Activated naive CD4-positive, alpha-beta T cell treated with anti-CD3 and anti-CD28 coated beads, Interleukin-2, amount 10 ng/mL, durations not matched to agents 7 days and 5 days (primary cell): ENCODE measurements around the gene DIP2A.
A peak's percentile ranks its signal among the peaks of the same experiment; 100 is the strongest.

Experiments
- CTCF ChIA-PET: fragments of 350-600 bp; sonication (Branson Sonifier 250); formaldehyde crosslinking; loops from one replicate; lab custom pipeline; 2021; ENCODE audit warnings: antibody characterized with exemption; lab: Charles Lee
- DNase-seq: peaks from one replicate; pipeline ENCODE4 v3.0.0-alpha.2; 2020
- H3K27ac Mint-ChIP-seq: one replicate; pipeline ENCODE4 v1.8.0; 2021; ENCODE audit warnings: mild to moderate bottlenecking, moderate library complexity, mixed read lengths
- H3K27me3 Mint-ChIP-seq: one replicate; pipeline ENCODE4 v1.8.0; 2021; ENCODE audit warnings: mild to moderate bottlenecking, mixed read lengths
- H3K36me3 Mint-ChIP-seq: one replicate; pipeline ENCODE4 v1.8.0; 2021; ENCODE audit warnings: mixed read lengths
- H3K4me1 Mint-ChIP-seq: one replicate; pipeline ENCODE4 v1.8.0; 2021; ENCODE audit warnings: mixed read lengths
- H3K4me3 Mint-ChIP-seq: one replicate; pipeline ENCODE4 v1.8.0; 2021; ENCODE audit warnings: mild to moderate bottlenecking, moderate library complexity, mixed read lengths
- H3K9me3 Mint-ChIP-seq: one replicate; pipeline ENCODE4 v1.8.0; 2021; ENCODE audit warnings: mixed read lengths

DIP2A gene

DNA sequence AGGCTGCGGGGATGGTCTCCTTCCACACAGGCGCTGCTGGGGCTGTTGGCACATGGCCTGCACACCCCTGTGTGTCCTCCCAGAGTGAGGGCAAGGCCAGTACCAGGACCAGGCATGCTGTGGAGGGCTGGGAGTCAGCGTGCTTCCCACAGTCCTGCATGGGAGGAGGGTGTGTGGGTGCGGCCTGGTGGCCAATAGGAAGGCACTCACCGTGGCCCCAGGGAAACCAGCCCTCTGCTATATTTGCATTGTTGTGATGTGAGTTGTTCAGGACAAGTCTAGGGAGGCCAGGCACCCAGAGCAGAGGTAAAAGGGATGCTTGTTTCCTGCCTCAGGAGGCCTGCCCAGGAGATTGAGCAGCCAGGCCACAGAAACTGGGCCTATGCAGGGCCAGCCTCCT, 86.7 kb downstream of the DIP2A start:
- Mint-ChIP-seq H3K27ac (peak overlapping the region; percentile 76), H3K9me3 (no peaks in the 10 kb centered on the region), H3K4me3 (no peak overlapping the region), H3K36me3 (peaks cover 58% of the 10 kb centered on the region), H3K27me3 (no peaks in the 10 kb centered on the region), H3K4me1 (peaks cover 36% of the 10 kb centered on the region)
- CTCF ChIA-PET = no interaction called here
- DNase-seq = no peak

DNA sequence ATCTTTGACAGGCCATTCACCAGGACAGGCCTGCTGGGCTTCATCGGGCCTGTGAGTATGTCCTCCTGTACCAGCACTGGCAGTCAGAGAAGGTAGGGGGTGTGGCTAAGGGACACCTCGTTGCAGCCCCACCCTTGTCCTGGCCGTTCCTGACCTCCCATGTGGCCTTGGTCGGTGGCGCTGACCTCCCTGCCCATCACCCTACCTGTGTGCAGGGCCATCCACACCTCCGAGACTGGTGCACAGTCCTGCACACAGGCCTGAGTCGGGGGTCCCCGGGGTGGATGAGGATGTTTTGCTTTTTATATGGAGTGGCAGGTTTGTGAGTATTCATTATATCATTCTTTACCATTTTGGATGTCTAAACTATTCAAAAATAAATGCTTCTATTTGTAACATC, 87.2 kb downstream of the DIP2A start:
- H3K4me1 Mint-ChIP-seq = peaks cover 40% of the 10 kb centered on the region
- peaks cover 60% of the 10 kb centered on the region for H3K36me3 Mint-ChIP-seq
- H3K9me3 Mint-ChIP-seq = no peaks in the 10 kb centered on the region
- no peak overlapping the region for H3K27ac Mint-ChIP-seq
- no peak for DNase-seq
- H3K4me3 Mint-ChIP-seq = no peak overlapping the region
- CTCF ChIA-PET = no interaction called here
- H3K27me3 Mint-ChIP-seq = no peaks in the 10 kb centered on the region

DNA sequence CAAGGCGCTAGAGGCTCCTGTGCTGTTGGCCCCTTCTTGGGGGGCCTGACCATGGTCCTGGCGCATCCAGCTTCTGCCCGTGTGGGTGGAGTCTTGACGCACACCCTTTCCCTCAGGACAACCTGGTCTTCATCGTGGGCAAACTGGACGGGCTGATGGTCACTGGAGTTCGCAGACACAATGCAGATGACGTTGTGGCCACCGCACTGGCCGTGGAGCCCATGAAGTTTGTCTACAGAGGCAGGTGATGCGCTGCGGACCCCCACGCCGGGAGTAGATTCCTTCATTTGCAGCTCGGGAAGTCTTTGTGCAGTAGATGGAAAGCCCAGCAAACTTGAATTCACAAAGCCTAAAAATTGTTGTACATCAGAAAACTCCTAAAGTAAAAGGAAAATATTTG, 88.1 kb downstream of the DIP2A start:
- Mint-ChIP-seq H3K9me3 (no peaks in the 10 kb centered on the region), H3K27me3 (no peaks in the 10 kb centered on the region), H3K4me3 (no peak overlapping the region), H3K27ac (no peak overlapping the region), H3K4me1 (peaks cover 49% of the 10 kb centered on the region), H3K36me3 (peaks cover 58% of the 10 kb centered on the region)
- CTCF ChIA-PET = no interaction called here
- DNase-seq = no peak

DNA sequence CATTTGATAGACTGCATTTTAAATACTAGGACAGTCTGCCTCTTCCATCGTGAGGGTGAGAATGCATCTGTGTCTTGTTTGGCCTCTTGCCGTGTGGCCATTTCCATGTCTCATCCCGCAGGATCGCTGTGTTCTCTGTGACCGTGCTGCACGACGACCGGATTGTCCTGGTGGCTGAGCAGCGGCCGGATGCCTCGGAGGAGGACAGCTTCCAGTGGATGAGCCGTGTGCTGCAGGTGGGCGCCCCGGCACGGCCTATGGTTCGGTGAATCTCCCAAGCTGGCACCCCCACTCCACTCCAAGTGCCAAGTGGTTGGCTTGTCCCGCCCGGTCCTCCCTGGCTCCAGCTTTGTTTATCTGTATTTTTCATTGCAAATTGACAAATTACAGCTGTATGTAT, 91.0 kb downstream of the DIP2A start:
- H3K9me3 Mint-ChIP-seq = no peaks in the 10 kb centered on the region
- no peaks in the 10 kb centered on the region for H3K27me3 Mint-ChIP-seq
- H3K4me3 Mint-ChIP-seq = no peak overlapping the region
- CTCF ChIA-PET = no interaction called here
- H3K4me1 Mint-ChIP-seq = peaks cover 59% of the 10 kb centered on the region
- DNase-seq = no peak
- peak overlapping the region; percentile 16 for H3K27ac Mint-ChIP-seq
- H3K36me3 Mint-ChIP-seq = peaks cover 58% of the 10 kb centered on the region

DNA sequence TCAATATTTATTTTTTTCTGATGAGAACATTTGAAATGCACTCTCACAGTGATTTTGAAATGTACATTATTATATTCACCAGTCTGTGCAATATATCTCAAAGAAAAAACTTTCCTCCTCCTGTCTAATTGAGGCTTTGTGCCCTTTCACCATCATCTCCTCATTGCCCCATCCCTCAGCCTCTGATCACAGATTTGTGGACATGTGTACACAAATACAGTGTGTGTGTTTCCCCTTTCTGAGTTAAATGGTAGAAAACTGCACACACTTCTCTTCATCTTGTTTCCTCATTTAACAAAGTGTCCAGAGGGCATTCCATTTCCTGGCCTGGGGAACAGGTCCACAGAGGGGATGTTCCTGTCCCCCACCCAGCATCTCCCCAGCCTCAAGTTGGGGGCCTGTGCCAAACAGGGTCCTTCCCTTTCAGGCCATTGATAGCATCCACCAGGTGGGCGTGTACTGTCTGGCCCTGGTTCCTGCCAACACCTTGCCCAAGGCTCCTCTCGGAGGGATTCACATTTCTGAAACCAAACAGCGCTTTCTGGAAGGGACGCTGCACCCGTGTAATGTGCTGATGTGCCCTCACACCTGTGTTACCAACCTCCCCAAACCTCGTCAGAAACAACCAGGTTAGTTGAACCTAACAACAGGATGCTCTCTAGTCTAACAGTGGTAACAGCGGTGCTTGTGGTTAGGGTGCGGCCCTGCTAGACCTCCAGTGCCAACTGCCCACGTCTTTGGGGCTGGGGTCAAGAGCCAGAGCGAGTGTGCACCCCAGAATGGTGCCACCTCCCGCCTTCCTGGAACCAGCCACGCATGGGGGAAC, 91.6 kb downstream of the DIP2A start:
- Mint-ChIP-seq H3K9me3 (no peaks in the 10 kb centered on the region), H3K36me3 (peaks cover 54% of the 10 kb centered on the region), H3K27me3 (no peaks in the 10 kb centered on the region), H3K4me3 (no peak overlapping the region), H3K27ac (peak overlapping the region; percentile 94), H3K4me1 (peaks cover 54% of the 10 kb centered on the region)
- peak; percentile 80 for DNase-seq
- CTCF ChIA-PET = interaction anchor here (0.9 to 1.7 kb wide), 3 partner anchors 8 to 20 kb away, joined by 3 to 6 read pairs (median 3); no protein-coding TSS in a partner anchor

DNA sequence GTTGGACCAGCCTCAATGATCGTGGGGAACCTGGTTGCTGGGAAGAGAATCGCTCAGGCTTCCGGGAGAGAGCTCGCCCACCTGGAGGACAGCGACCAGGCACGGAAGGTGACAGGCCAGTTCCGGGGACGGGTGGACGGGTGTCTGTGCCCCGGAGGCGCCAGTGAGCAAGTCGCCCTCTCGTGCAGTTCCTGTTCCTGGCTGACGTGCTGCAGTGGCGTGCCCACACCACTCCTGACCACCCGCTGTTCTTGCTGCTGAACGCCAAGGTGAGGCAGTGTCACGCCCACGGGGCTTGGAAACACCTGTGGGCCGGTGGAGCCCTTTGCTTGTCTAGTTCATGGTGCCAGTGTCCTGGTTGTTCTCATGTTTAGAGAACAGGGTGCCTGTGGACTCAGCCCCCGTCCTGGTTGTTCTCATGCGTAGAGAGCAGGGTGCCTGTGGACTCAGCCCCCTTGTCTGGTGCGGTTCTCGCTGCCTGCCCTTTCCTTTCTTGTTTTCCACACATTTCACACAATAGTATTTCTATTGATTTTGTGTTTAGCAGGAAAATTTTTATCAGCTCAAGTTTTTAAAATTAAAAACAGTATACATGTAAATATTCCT, 93.0 kb downstream of the DIP2A start:
- H3K4me3 Mint-ChIP-seq = peak overlapping the region; percentile 46
- CTCF ChIA-PET = interaction anchor here (0.9 to 1.7 kb wide), 3 partner anchors 10 to 22 kb away, joined by 3 to 6 read pairs (median 3); no protein-coding TSS in a partner anchor
- H3K4me1 Mint-ChIP-seq = peaks cover 61% of the 10 kb centered on the region
- no peaks in the 10 kb centered on the region for H3K27me3 Mint-ChIP-seq
- no peaks in the 10 kb centered on the region for H3K9me3 Mint-ChIP-seq
- H3K36me3 Mint-ChIP-seq = peaks cover 55% of the 10 kb centered on the region
- peak overlapping the region; percentile 94 for H3K27ac Mint-ChIP-seq
- DNase-seq = peak; percentile 58

DNA sequence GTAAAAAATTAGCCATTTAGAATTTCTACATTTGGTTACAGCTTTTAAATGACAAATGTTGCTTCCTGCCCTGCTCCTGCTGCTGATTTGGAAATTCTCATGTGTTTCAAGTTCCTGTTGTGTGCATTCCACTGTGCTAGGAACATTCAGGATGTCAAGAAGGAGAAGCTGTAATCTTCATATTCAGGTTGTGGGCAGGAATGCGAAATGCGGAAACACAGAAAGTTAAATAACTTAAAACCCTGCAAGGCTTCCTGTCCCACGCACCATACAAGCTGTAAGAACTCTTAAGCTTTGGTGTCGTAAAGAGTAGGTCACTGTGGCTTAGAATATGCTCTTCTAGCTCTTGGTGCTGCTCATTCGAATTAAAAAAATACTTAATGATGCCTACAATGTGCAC, 93.6 kb downstream of the DIP2A start:
- peak overlapping the region; percentile 37 for H3K4me3 Mint-ChIP-seq
- H3K27ac Mint-ChIP-seq = peak overlapping the region; percentile 94
- CTCF ChIA-PET = interaction anchor here (1.7 kb wide), 1 partner anchor 22 kb away, joined by 6 read pairs; no protein-coding TSS in a partner anchor
- peaks cover 57% of the 10 kb centered on the region for H3K36me3 Mint-ChIP-seq
- no peaks in the 10 kb centered on the region for H3K9me3 Mint-ChIP-seq
- H3K27me3 Mint-ChIP-seq = no peaks in the 10 kb centered on the region
- DNase-seq = no peak
- peaks cover 66% of the 10 kb centered on the region for H3K4me1 Mint-ChIP-seq

DNA sequence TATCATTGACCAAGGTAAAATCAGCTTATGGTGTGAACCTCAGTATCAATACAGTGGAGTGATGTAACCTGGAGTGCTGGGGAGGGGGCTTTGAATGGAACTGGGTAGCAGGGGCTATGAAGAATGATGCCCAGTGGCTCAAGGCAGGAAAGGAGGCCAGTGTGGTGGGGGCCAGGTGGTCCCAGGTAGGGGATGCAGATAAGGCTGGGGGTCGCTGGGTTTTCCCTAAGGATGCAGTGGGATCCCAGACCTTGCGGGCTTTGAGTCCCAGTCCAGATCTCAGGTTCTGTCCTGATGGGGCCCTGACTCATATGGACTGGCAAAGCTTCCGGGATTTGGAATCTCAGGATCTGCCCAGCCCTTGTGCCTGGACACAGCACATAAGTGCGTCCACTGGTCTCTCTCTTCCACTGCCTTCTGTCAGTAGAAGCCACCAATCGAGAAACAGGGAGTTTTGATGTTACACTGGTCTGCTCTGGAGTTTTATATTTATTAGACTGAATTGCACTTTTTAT, 94.2 kb downstream of the DIP2A start:
- Mint-ChIP-seq H3K4me1 (peaks cover 72% of the 10 kb centered on the region), H3K4me3 (peak overlapping the region; percentile 37), H3K27ac (peak overlapping the region; percentile 94), H3K27me3 (no peaks in the 10 kb centered on the region), H3K36me3 (peaks cover 60% of the 10 kb centered on the region), H3K9me3 (no peaks in the 10 kb centered on the region)
- CTCF ChIA-PET = no interaction called here
- no peak for DNase-seq

DNA sequence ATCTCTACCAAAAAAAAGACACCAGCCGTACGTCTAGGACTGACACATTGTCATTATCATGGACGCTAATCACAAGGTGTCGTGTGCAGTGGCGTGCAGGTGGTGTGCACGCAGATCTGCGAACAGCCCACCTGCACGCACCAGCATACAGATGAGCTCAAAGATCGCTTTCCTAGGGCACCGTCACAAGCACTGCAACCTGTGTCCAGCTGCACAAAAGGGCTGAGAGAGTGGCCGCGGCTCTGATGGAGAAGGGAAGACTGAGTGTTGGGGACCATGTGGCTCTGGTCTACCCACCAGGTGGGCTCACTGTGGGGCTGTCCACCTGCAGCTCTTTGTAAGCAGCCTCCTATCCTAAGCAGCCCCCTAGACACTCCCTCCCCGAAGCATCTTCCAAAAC, 95.3 kb downstream of the DIP2A start:
- Mint-ChIP-seq H3K27me3 (no peaks in the 10 kb centered on the region), H3K9me3 (no peaks in the 10 kb centered on the region), H3K27ac (no peak overlapping the region), H3K36me3 (peaks cover 53% of the 10 kb centered on the region), H3K4me1 (peaks cover 73% of the 10 kb centered on the region), H3K4me3 (no peak overlapping the region)
- no peak for DNase-seq
- CTCF ChIA-PET = no interaction called here

DNA sequence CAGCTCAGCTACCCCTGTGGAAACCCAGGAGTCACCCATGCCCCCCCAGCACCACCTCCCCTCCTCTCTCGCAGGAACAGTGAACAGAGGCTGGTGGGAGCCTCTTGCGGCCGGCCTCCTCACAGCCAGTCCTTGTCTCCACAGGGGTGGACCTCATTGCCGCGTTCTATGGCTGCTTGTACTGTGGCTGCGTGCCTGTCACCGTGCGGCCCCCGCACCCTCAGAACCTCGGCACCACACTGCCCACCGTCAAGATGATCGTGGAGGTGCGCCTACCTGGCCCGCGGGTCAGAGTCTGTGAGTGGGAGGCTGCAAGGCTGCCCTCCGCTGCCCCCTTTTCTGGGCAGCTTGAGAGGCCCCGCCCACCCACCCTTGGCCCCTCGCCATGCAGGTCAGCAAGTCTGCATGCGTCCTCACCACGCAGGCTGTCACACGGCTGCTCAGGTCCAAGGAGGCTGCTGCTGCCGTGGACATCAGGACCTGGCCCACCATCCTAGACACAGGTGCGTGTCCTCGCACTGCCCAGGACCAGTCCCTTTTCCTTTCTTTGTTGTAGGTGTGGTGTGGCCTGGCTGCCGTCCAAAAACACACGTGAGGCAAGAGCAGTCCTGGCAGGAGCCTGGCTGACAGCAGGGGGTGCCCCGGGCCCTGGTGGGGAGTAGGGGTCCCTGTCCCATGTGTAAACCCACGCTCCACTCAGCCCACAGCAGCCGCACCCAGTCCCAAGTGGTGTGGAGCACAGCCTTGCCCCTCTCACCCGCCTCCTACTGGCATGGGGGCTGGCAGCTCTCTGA, 95.9 kb downstream of the DIP2A start:
- H3K27ac Mint-ChIP-seq = peak overlapping the region; percentile 49
- H3K27me3 Mint-ChIP-seq = no peaks in the 10 kb centered on the region
- H3K9me3 Mint-ChIP-seq = no peaks in the 10 kb centered on the region
- no peak for DNase-seq
- H3K4me1 Mint-ChIP-seq = peaks cover 74% of the 10 kb centered on the region
- H3K4me3 Mint-ChIP-seq = no peak overlapping the region
- CTCF ChIA-PET = no interaction called here
- peaks cover 53% of the 10 kb centered on the region for H3K36me3 Mint-ChIP-seq

DNA sequence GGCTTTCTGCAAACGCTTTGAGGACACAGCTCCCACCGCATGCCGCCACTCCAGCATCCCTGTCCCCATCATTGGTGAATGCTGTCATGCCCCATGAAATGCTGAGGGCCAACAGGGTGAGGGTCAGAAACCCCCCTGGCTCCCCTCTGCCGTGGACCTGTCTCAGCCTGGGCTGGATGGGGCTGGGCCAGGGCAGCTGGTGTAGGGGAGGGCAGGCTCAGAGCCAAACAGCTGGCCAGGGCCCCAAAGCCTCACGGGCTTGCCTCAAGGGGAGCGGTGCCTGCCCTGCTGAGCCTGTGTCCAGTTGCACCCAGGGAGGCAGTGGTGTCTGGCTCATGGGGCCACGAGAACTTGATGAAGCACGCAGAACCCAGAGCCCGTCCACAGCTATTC, 96.5 kb downstream of the DIP2A start:
- Mint-ChIP-seq H3K36me3 (peaks cover 57% of the 10 kb centered on the region), H3K4me1 (peaks cover 76% of the 10 kb centered on the region), H3K27ac (no peak overlapping the region)

DNA sequence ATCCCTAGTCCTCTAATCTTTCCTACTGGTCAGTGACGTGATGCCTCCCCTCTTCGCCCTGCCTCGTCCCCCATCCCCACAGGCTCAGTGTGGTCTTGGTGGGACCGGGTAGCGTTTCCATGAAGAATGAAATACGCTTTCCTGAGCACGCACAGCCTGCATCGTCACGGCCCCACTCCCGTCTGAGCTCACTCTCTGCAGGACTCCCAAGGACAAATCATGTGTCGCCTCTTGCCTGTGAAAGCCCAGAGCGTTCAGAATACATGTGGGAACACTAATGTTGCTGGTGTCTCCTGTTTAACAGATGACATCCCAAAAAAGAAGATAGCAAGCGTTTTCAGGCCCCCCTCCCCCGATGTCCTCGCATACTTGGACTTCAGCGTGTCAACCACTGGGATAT, 97.0 kb downstream of the DIP2A start:
- DNase-seq = no peak
- Mint-ChIP-seq H3K4me1 (peaks cover 76% of the 10 kb centered on the region), H3K4me3 (no peak overlapping the region), H3K9me3 (no peaks in the 10 kb centered on the region), H3K27ac (no peak overlapping the region), H3K27me3 (no peaks in the 10 kb centered on the region), H3K36me3 (peaks cover 58% of the 10 kb centered on the region)
- CTCF ChIA-PET = no interaction called here

More for the DNA sequence above, 96.5 kb downstream of the DIP2A start:
- Mint-ChIP-seq H3K9me3 (no peaks in the 10 kb centered on the region), H3K4me3 (no peak overlapping the region), H3K27me3 (no peaks in the 10 kb centered on the region)
- CTCF ChIA-PET = no interaction called here
- no peak for DNase-seq

DNA sequence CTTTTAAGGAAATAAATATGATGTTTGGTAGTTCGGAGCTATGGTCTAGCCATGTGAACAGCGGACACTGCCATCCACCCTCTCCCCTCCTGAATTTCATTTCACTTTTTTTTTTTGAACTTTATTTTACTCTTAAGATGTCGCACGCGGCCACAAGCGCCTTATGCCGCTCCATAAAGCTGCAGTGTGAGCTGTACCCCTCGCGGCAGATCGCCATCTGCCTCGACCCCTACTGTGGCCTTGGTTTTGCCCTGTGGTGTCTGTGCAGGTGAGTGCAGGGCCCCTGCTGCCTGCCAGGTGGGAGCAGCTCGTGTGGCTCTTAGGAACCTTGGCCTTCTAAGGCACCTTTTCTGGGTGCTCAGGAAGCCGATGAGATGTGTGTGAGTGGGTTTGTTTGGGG, 98.1 kb downstream of the DIP2A start:
- peaks cover 76% of the 10 kb centered on the region for H3K4me1 Mint-ChIP-seq
- CTCF ChIA-PET = interaction anchor here (1.3 kb wide), 1 partner anchor 80 kb away, joined by 3 read pairs; no protein-coding TSS in a partner anchor
- no peak for DNase-seq
- H3K4me3 Mint-ChIP-seq = no peak overlapping the region
- H3K36me3 Mint-ChIP-seq = peaks cover 66% of the 10 kb centered on the region
- H3K27me3 Mint-ChIP-seq = no peaks in the 10 kb centered on the region
- no peak overlapping the region for H3K27ac Mint-ChIP-seq
- H3K9me3 Mint-ChIP-seq = no peaks in the 10 kb centered on the region

DNA sequence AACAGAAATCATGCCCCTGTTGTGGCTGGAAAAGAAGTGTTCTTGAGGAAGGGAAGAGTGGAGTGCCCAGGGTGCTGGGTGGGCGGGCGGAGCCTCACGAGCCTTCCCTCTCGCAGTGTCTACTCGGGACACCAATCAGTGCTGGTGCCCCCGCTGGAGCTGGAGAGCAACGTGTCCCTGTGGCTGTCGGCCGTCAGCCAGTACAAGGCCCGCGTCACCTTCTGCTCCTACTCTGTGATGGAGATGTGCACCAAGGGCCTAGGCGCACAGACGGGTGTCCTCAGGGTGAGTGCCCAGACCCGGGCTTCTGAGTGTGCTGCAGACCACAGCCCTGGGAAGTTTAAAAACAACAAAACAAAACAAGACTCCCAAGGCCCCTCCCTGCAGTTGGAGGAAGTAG, 98.8 kb downstream of the DIP2A start:
- Mint-ChIP-seq H3K27me3 (no peaks in the 10 kb centered on the region), H3K36me3 (peaks cover 69% of the 10 kb centered on the region), H3K4me3 (no peak overlapping the region), H3K27ac (peak overlapping the region; percentile 60), H3K4me1 (peaks cover 76% of the 10 kb centered on the region), H3K9me3 (no peaks in the 10 kb centered on the region)
- CTCF ChIA-PET = interaction anchor here (0.6 to 1.3 kb wide), 2 partner anchors 79 to 82 kb away, joined by 3 read pairs; no protein-coding TSS in a partner anchor
- DNase-seq = no peak
